ENCODE results near the gene IFIT1. TPM values are rescaled to one million over a fixed set of nuclear protein-coding genes. Genes with fewer than 3 reads are reported as not detected.
"Not testable (repeated sequence)": the region's sequence is repeated elsewhere in the genome, so short reads cannot be mapped to it uniquely, and the experiment has no call there.

The IFIT1 gene
- total RNA-seq, 1 donor from 2014 or later: 51.1 TPM

DNA sequence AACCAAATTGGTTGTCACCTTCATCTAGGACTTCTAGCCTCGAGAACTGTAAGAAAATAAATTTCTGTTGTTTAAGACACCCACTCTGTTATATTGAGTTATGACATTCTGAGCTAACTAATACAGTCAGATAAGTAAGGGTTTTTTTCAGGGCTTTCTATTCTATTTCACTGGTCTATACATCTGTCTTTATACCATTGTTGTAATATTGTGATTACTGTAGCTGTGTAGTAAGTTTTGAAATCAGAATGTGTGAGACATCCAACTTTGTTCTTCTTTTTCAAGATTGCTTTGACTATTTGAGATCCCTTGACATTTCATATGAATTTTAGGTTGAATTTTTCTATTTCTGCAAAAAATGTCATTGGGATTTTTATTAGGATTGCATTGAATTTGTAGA lies 7.5 kb downstream of the IFIT1 start:
- TF ChIP-seq CTCF (IDR thresholded peaks at IDR 0.05): no peak
- Histone ChIP-seq H3K27me3 (no peaks in the 10 kb centered on the region), H3K4me1 (peaks cover 3% of the 10 kb centered on the region), H3K9me3 (no peaks in the 10 kb centered on the region), H3K27ac (no peak overlapping the region), H3K4me3 (no peak overlapping the region), H3K36me3 (peaks cover 16% of the 10 kb centered on the region)
- ATAC-seq (no peak), DNase-seq (no peak)
- intact Hi-C loops (cut with DNase I): no loop called here

GRCh38 chr10:89403043-89403442 lies 10.6 kb downstream of the IFIT1 start:
- no peak for ATAC-seq
- intact Hi-C loops (cut with DNase I): no loop called here
- no peak overlapping the region for H3K27ac ChIP-seq
- DNase-seq: no peak
- H3K9me3 ChIP-seq: no peaks in the 10 kb centered on the region
- H3K36me3 ChIP-seq: peaks cover 16% of the 10 kb centered on the region
- no peaks in the 10 kb centered on the region for H3K4me1 ChIP-seq
- no peak for TF ChIP-seq CTCF (IDR thresholded peaks at IDR 0.05)
- H3K27me3 ChIP-seq: no peaks in the 10 kb centered on the region
- no peak overlapping the region for H3K4me3 ChIP-seq

- no peaks in the 10 kb centered on the region for H3K27me3 ChIP-seq
- H3K4me1 ChIP-seq: no peaks in the 10 kb centered on the region
- DNase-seq (no peak), ATAC-seq (no peak)
- no peak overlapping the region for H3K27ac ChIP-seq
- no peak for TF ChIP-seq CTCF (IDR thresholded peaks at IDR 0.05)
- intact Hi-C loops (cut with DNase I): no loop called here
- no peaks in the 10 kb centered on the region for H3K9me3 ChIP-seq
- peaks cover 16% of the 10 kb centered on the region for H3K36me3 ChIP-seq
- H3K4me3 ChIP-seq: no peak overlapping the region
Measured at GRCh38 chr10:89404104-89405047, 12.0 kb downstream of the IFIT1 start.

DNA sequence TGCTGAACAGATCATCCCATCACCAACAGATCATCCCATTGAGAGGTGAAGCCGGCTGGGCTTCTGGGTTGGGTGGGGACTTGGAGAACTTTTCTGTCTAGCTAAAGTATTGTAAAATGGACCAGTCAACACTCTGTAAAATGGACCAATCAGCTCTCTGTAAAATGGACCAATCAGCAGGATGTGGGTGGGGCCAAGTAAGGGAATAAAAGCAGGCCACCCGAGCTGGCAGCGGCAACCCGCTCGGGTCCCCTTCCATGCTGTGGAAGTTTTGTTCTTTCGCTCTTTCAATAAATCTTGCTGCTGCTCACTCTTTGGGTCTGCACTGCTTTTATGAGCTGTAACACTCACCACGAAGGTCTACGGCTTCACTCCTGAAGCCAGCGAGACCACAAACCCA lies 13.8 kb downstream of the IFIT1 start:
- peaks cover 16% of the 10 kb centered on the region for H3K36me3 ChIP-seq
- intact Hi-C loops (cut with DNase I): not testable (repeated sequence)

DNA sequence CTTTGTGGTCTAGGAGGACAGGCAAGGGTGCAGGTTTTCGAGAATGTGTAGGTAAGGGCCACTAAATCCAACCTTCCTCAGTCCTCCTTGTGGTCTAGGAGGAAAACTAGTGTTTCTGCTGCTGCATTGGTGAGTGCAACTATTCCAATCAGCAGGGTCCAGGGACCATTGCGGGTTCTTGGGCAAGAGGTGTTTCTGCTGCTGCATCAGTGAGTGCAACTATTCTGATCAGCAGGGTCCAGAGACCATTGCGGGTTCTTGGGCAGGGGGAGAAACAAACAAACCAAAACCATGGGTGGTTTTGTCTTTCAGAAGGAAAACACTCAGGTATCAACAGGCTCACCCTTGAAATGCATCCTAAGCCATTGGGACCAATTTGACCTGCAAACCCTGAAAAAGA lies 15.4 kb downstream of the IFIT1 start:
- H3K36me3 ChIP-seq; DNase-seq; H3K4me1 ChIP-seq; H3K27ac ChIP-seq; H3K9me3 ChIP-seq; intact Hi-C loops (cut with DNase I); H3K4me3 ChIP-seq; H3K27me3 ChIP-seq; ATAC-seq: not testable (repeated sequence)

More for the DNA sequence above, 13.8 kb downstream of the IFIT1 start:
- H3K4me1 ChIP-seq, H3K9me3 ChIP-seq, H3K27me3 ChIP-seq, H3K27ac ChIP-seq, ATAC-seq, DNase-seq, H3K4me3 ChIP-seq: not testable (repeated sequence)

GRCh38 chr10:89409282-89409681 lies 16.9 kb downstream of the IFIT1 start:
- H3K27me3 ChIP-seq; DNase-seq; ATAC-seq; H3K36me3 ChIP-seq; H3K27ac ChIP-seq; H3K9me3 ChIP-seq; H3K4me1 ChIP-seq; intact Hi-C loops (cut with DNase I); H3K4me3 ChIP-seq: not testable (repeated sequence)

- ATAC-seq; H3K4me1 ChIP-seq; intact Hi-C loops (cut with DNase I); H3K36me3 ChIP-seq; DNase-seq; H3K9me3 ChIP-seq; H3K27me3 ChIP-seq; H3K27ac ChIP-seq; H3K4me3 ChIP-seq: not testable (repeated sequence)
Measured at GRCh38 chr10:89410551-89410950, 18.1 kb downstream of the IFIT1 start.

- DNase-seq; intact Hi-C loops (cut with DNase I); H3K27ac ChIP-seq; H3K4me3 ChIP-seq; H3K36me3 ChIP-seq; H3K4me1 ChIP-seq; H3K27me3 ChIP-seq; ATAC-seq; H3K9me3 ChIP-seq: not testable (repeated sequence)
Measured at GRCh38 chr10:89411135-89411534, 18.7 kb downstream of the IFIT1 start.

DNA sequence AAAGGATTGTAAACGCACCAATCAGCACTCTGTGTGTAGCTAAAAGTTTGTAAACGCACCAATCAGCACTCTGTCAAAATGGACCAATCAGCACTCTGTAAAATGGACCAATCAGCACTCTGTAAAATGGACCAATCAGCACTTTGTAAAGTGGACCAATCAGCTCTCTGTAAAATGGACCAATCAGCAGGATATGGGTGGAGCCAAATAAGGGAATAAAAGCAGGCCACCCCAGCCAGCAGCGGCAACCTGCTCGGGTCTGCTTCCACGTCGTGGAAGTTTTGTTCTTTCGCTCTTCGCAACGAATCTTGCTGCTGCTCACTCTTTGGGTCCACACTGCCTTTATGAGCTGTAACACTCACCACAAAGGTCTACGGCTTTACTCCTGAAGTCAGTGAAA lies 19.9 kb downstream of the IFIT1 start:
- H3K4me3 ChIP-seq; H3K27me3 ChIP-seq; intact Hi-C loops (cut with DNase I); DNase-seq; ATAC-seq; H3K27ac ChIP-seq; H3K36me3 ChIP-seq; H3K9me3 ChIP-seq: not testable (repeated sequence)
- H3K4me1 ChIP-seq: peaks cover 18% of the 10 kb centered on the region

Data from upper lobe of right lung (tissue), 1 donor.